Stimulated activated CD4-positive, alpha-beta T cell treated with anti-CD3 and anti-CD28 coated beads, Interleukin-4, amount 100 ng/mL, for 1 hour (primary cell): Measurements from ENCODE around the gene NKAPL.

Experiments
- DNase-seq: peaks from one replicate; pipeline ENCODE4 v3.0.0-alpha.2; 2020

The NKAPL gene

GRCh38 chr6:28245206-28245941 lies 13.7 kb upstream of the NKAPL start:
- DNase-seq, result no peak

- no peak for DNase-seq
Measured at GRCh38 chr6:28248916-28249315, 10.2 kb upstream of the NKAPL start.

GRCh38 chr6:28250747-28251146 lies 8.3 kb upstream of the NKAPL start:
- no peak for DNase-seq

GRCh38 chr6:28251661-28252008 lies 7.5 kb upstream of the NKAPL start:
- DNase-seq, result peak; percentile 24

GRCh38 chr6:28252009-28252975 lies 6.8 kb upstream of the NKAPL start, which contains the start of gene ZKSCAN4:
Gene ZKSCAN4 (minus strand): TSS chr6:28252269. CDS start chr6:28251980, 289 bp downstream.
- DNase-seq, result peak; percentile 79

- no peak for DNase-seq
Measured at GRCh38 chr6:28254121-28254519, 5.0 kb upstream of the NKAPL start.

- DNase-seq, result no peak
Measured at GRCh38 chr6:28257042-28257441, 2.1 kb upstream of the NKAPL start.

GRCh38 chr6:28263922-28264321 lies 4.8 kb downstream of the NKAPL start:
- DNase-seq, result no peak

- no peak for DNase-seq
Measured at GRCh38 chr6:28264834-28265401, 5.8 kb downstream of the NKAPL start.

GRCh38 chr6:28266563-28266961 lies 7.5 kb downstream of the NKAPL start:
- DNase-seq, result no peak

GRCh38 chr6:28266962-28267694 lies 8.0 kb downstream of the NKAPL start, which contains the start of gene ZSCAN26:
Gene ZSCAN26 (plus strand): TSS chr6:28267143. CDS start chr6:28271920, 4,777 bp downstream.
- DNase-seq, result peak; percentile 88

GRCh38 chr6:28267695-28268059 lies 8.6 kb downstream of the NKAPL start:
- DNase-seq, result no peak

GRCh38 chr6:28269492-28269891 lies 10.4 kb downstream of the NKAPL start:
- DNase-seq, result no peak

- DNase-seq, result no peak
Measured at GRCh38 chr6:28274888-28275287, 15.8 kb downstream of the NKAPL start.

GRCh38 chr6:28277746-28278145 lies 18.6 kb downstream of the NKAPL start:
- DNase-seq, result no peak

- DNase-seq, result no peak
Measured at GRCh38 chr6:28280595-28281287, 21.6 kb downstream of the NKAPL start.

- DNase-seq, result peak; percentile 62
Measured at GRCh38 chr6:28281288-28282064, 22.4 kb downstream of the NKAPL start, which contains the start of gene PGBD1. Gene PGBD1 (plus strand): TSS chr6:28281572. CDS start chr6:28283814, 2,242 bp downstream.

GRCh38 chr6:28282926-28283325 lies 23.8 kb downstream of the NKAPL start:
- DNase-seq, result no peak

- no peak for DNase-seq
Measured at GRCh38 chr6:28291573-28291972, 32.5 kb downstream of the NKAPL start.

- DNase-seq, result no peak
Measured at GRCh38 chr6:28295326-28295725, 36.2 kb downstream of the NKAPL start.

GRCh38 chr6:28296520-28297060 lies 37.5 kb downstream of the NKAPL start:
- no peak for DNase-seq
